T-helper 9 cell (primary cell): ENCODE measurements around the gene TIPARP.

ENCODE experiments used
- DNase-seq: peaks from one replicate; pipeline ENCODE4 v3.0.0-alpha.2; 2020

Gene TIPARP

DNA sequence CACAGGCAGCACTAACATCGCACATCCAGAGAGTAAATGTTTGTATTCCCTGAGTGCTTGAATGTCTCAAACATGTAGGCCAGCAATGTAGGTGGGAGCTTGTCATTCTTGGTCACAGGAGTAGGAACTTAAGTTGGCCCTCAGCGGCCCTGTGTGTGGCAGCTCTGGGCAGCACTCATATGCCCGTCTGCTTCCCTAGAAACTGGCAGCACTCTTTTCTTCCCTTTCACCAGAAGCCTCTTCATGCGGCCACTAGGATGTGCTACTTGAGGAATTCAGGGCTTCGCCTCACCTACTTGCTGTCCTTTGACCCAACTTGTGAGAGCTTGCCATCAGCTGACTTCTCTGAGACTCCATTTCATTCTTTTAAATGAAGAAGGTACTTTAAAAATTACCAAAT, 69.5 kb downstream of the TIPARP start:
- DNase-seq, result no peak

GRCh38 chr3:156744631-156745030, 70.2 kb downstream of the TIPARP start:
- no peak for DNase-seq

DNA sequence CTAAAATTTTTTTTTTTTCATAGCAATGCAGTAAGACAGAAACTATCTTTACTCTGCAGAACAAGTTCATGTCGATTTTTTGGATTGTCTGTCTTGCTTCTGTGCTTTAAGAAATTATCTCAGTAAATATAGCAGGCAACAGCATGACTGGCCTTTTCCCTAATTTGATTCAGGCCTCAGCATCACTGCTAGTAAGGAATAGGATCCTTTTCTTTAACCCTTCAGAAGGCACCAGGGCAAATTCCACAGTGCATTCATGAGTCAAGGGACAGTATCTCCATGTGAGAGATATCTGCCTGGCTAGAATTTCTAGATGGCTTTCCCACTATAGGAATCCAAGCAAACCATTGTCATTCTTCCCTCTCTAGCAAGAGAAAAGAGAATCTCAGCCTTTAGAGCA, 71.4 kb downstream of the TIPARP start:
- no peak for DNase-seq

DNA sequence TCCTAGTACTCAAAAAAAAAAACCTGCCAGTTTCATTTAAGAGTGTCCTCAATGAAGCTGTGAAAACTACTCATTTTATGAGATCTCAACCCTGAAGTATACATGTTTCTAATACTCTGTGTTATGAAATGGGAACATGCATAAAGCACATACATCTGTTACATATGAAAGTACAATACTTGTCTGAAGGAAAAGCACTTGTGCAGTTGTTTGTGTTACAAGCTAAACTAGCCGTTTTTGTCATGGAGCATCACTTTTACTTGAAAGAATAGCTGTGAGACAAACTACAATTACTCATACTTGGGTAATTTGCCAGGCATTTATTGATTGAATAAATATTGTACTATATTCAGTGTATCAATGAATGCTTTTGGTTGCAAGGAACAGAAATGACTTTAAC, 72.7 kb downstream of the TIPARP start:
- DNase-seq, result no peak

GRCh38 chr3:156749244-156749643, 74.9 kb downstream of the TIPARP start:
- DNase-seq, result no peak

- no peak for DNase-seq
These were observed 75.9 kb downstream of the TIPARP start for GRCh38 chr3:156750191-156750873.

DNA sequence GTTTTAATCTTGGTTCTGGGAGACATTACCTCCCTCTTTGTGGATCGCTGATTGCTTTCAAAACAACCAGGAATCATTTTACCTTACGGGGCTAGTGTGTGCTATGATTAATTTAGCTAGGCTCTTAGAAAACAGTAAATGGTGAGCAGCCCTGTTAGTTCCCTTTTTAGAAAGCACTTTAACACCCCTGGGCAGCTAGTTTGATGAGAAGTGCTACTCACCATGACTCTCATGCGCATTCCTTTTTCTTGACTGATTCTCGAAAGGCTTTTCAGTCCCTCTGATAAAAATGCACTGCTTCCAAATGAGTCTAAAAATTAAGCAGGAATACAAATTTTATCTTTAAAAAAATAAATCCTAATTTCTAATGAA, 76.5 kb downstream of the TIPARP start:
- DNase-seq, result no peak

DNA sequence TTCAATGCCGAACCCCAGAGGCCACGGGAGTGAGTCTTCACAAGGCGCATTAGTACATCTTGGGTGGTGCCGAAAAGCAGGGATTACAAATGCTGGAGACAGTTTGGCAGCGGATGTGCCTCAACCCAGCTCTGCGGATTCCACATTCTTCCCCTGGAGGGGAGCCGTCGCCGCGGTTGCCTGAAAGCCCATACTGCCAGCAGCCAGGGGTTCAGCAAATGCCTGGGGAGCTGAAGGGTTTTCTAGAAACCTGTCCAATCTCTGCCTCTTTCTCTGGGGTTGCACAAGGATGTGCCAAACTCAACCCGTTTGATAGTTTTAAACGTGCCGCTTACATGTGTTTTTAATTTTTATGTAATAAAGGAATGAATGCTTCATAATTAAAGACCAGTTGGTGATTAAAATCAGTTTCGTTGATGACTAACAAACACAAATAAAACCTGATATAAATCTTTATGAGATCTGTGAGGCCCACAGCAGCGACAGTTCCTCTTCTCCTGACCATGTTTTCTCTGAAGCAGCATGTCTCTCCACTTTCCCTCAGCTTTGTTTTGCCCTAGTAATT, 77.2 kb downstream of the TIPARP start:
- DNase-seq, result no peak
